HepG2 (cell line): ENCODE measurements around the gene OR8K1. TPM values are rescaled to one million over a fixed set of nuclear protein-coding genes. Genes with fewer than 3 reads are reported as not detected.

Experiments
- ATAC-seq: fragments of 200-7000 bp; cut with Tn5 transposase; 3 replicates; pipeline ENCODE4 v1.9.1; 2020; ENCODE audit warnings: mild to moderate bottlenecking, moderate library complexity
- BruUV-seq: library from RNA; stranded (reverse); fragments of 400-500 nt; replicated peaks from 2 replicates; lab custom pipeline; 2021; lab: Mats Ljungman, UMichigan
- CTCF ChIA-PET: fragments of 300-600 bp; formaldehyde crosslinking; extraction: SDS; loops from one replicate; lab custom pipeline; 2021; ENCODE audit warnings: low total read pairs, inconsistent platforms, low intra/inter-chr PET ratio; lab: Yijun Ruan, JAX
- POLR2A ChIA-PET: fragments of 350-600 bp; sonication (Branson Sonifier 250); formaldehyde crosslinking; loops from one replicate; lab custom pipeline; 2020; ENCODE audit warnings: antibody characterized with exemption, inconsistent platforms; lab: Yijun Ruan, JAX
- DNase-seq: peaks from one replicate; pipeline ENCODE4 v3.0.0-alpha.2; 2015; ENCODE audit warnings: low spot score
- FAIRE-seq: peaks from 3 replicates; lab custom pipeline; 2011; peaks lifted over from hg19 to GRCh38; lab: Jason Lieb, UNC
- H2AFZ ChIP-seq: one replicate; pipeline ENCODE4 v1.6.1; 2011; ENCODE audit warnings: low read length, inconsistent platforms
- H3K27ac ChIP-seq: fragments of 300-600 bp; 3 replicates; pipeline ENCODE4 v1.8.0; 2011; ENCODE audit warnings: mixed run types, mild to moderate bottlenecking, mixed read lengths, low read length, inconsistent platforms; ENCODE audit not compliant: insufficient read depth; ENCODE audit errors: extremely low read length
- H3K27me3 ChIP-seq, 2 experiments: fragments of 200-600 bp in 1 of 2; 2 replicates in 1 of 2; 3 replicates in 1 of 2; pipeline versions ENCODE4 v1.6.0 to v1.8.0; 2011; ENCODE audit warnings: low read length in 2 of 2, mild to moderate bottlenecking in 2 of 2, moderate library complexity in 2 of 2, inconsistent platforms in 1 of 2; ENCODE audit not compliant: insufficient read depth in 2 of 2, control insufficient read depth in 1 of 2
- H3K36me3 ChIP-seq, 2 experiments: fragments of 200-600 bp in 1 of 2; replicated peaks in 1 of 2; 2 replicates in 1 of 2; 3 replicates in 1 of 2; pipeline versions ENCODE4 v1.5.1 to v1.8.0; 2011; ENCODE audit warnings: low read length in 2 of 2, inconsistent platforms in 1 of 2; ENCODE audit not compliant: insufficient read depth in 2 of 2, control insufficient read depth in 1 of 2
- H3K4me1 ChIP-seq: 2 replicates; pipeline ENCODE4 v1.5.1; 2012; ENCODE audit warnings: low read length, inconsistent platforms; ENCODE audit not compliant: insufficient read depth
- H3K4me2 ChIP-seq: 2 replicates; pipeline ENCODE4 v1.6.0; 2011; ENCODE audit warnings: low read depth, low read length, inconsistent platforms
- H3K4me3 ChIP-seq, 3 experiments: fragments of 200-600 bp in 1 of 3; sonication (generic), shearing (Covaris generic) in 1 of 3; replicated peaks in 1 of 3; 2 replicates each; pipeline ENCODE4 v1.5.1; 2011 to 2016; ENCODE audit warnings: low read length in 3 of 3, inconsistent platforms in 2 of 3, low read depth in 2 of 3, mild to moderate bottlenecking in 2 of 3, control low read depth in 1 of 3, mixed read lengths in 1 of 3; ENCODE audit not compliant: insufficient read depth in 1 of 3
- H3K79me2 ChIP-seq: one replicate; pipeline ENCODE4 v1.6.1; 2011; ENCODE audit warnings: low read length, inconsistent platforms; ENCODE audit not compliant: insufficient read depth
- H3K9ac ChIP-seq: 2 replicates; pipeline ENCODE4 v1.6.0; 2011; ENCODE audit warnings: mild to moderate bottlenecking, low read depth, low read length, inconsistent platforms; ENCODE audit not compliant: insufficient read depth
- H3K9me3 ChIP-seq: 2 replicates; pipeline ENCODE4 v1.5.1; 2012; ENCODE audit warnings: mild to moderate bottlenecking, low read length
- H4K20me1 ChIP-seq: 2 replicates; pipeline ENCODE4 v1.6.0; 2011; ENCODE audit warnings: inconsistent platforms, mild to moderate bottlenecking, low read length, moderate library complexity; ENCODE audit not compliant: insufficient read depth
- FOXA3 ChIP-seq: IDR thresholded peaks from 2 replicates; pipeline ENCODE4 v1.6.1; 2016; ENCODE audit warnings: missing genetic modification reagents, missing compliant biosample characterization
- GPBP1L1 ChIP-seq: sonication (generic); formaldehyde crosslinking; IDR thresholded peaks from 2 replicates; pipeline ENCODE4 v1.5.0; 2020; ENCODE audit warnings: mild to moderate bottlenecking, missing genetic modification reagents
- KLF13 ChIP-seq: sonication (generic); formaldehyde crosslinking; IDR thresholded peaks from 2 replicates; pipeline ENCODE4 v1.4.0; 2020; ENCODE audit warnings: mild to moderate bottlenecking, missing genetic modification reagents
- SATB2 ChIP-seq: sonication (generic); formaldehyde crosslinking; IDR thresholded peaks from 2 replicates; pipeline ENCODE4 v1.5.0; 2020; ENCODE audit warnings: missing genetic modification reagents
- SIX1 ChIP-seq: sonication (generic); formaldehyde crosslinking; IDR thresholded peaks from 2 replicates; pipeline ENCODE4 v1.4.0; 2020; ENCODE audit warnings: missing genetic modification reagents, borderline replicate concordance
- SPEN ChIP-seq: sonication (generic); formaldehyde crosslinking; IDR thresholded peaks from 2 replicates; pipeline ENCODE4 v1.5.1; 2020; ENCODE audit warnings: low read depth, mild to moderate bottlenecking, missing genetic modification reagents
- ZNF17 ChIP-seq: sonication (generic); formaldehyde crosslinking; IDR thresholded peaks from 2 replicates; pipeline ENCODE4 v1.5.0; 2020; ENCODE audit warnings: mild to moderate bottlenecking, missing genetic modification reagents
- WGBS: methylation state at CpG from one replicate; pipeline ENCODE4 v1.1.6; 2017; ENCODE audit warnings: low lambda C conversion rate; 5-methylcytosine and 5-hydroxymethylcytosine counted together
- in situ Hi-C: cut with HindIII; loops from 2 replicates; pipeline ENCODE4 v1.10.0; 2017; ENCODE audit warnings: low pct_unique_long_range_greater_than_20kb; ENCODE audit not compliant: extremely low pct_ligation_motif_present
- intact Hi-C: fragments of 100-400 bp; cut with micrococcal nuclease; formaldehyde crosslinking; loops from one replicate; pipeline ENCODE4 v1.10.0; 2022; ENCODE audit not compliant: unreplicated experiment
- polyA plus RNA-seq, 8 experiments: library from polyadenylated mRNA; depleted of rRNA in 3 of 8; stranded (reverse) in 7 of 8; unstranded in 1 of 8; fragments of >200 nt; fragmentation: Illumina TruSeq in 4 of 8; extraction: Trizol in 4 of 8; gene quantifications; 2 replicates each; pipeline versions ENCODE4 v1.2.1 to v1.2.3, GENCODE V29; 2011 to 2016; ENCODE audit warnings: low read depth in 4 of 8, missing spikeins in 1 of 8, mixed read lengths in 1 of 8; ENCODE audit not compliant: insufficient read depth in 1 of 8
- total RNA-seq, 5 experiments: library from RNA; depleted of rRNA; stranded (reverse); fragments of >200 nt; fragmentation: Illumina TruSeq; extraction: Trizol; gene quantifications; 2 replicates each; pipeline ENCODE4 v1.2.3, GENCODE V29; 2016; ENCODE audit warnings: low read depth in 1 of 5
- TF ChIP-seq, protein P1 (sequence below): sonication (generic); formaldehyde crosslinking; IDR thresholded peaks from 2 replicates; pipeline ENCODE4 v1.9.0; 2021; ENCODE audit warnings: missing genetic modification reagents, borderline replicate concordance
- TF ChIP-seq, protein P2 (sequence below): sonication (generic); formaldehyde crosslinking; IDR thresholded peaks from 2 replicates; pipeline ENCODE4 v1.4.0; 2020; ENCODE audit warnings: mild to moderate bottlenecking, missing genetic modification reagents, borderline replicate concordance
- TF ChIP-seq, protein P3 (sequence below): sonication (generic); formaldehyde crosslinking; IDR thresholded peaks from 2 replicates; pipeline ENCODE4 v1.4.0; 2020; ENCODE audit warnings: missing genetic modification reagents
- TF ChIP-seq, protein P4 (sequence below): sonication (generic); formaldehyde crosslinking; IDR thresholded peaks from 2 replicates; pipeline ENCODE4 v1.5.0; 2020; ENCODE audit warnings: missing genetic modification reagents

The OR8K1 gene
- total and polyA plus RNA-seq, 2 of the 13 experiments (the other 11 are each of a cell fraction or from before 2014, with no cell fraction given): not detected

DNA sequence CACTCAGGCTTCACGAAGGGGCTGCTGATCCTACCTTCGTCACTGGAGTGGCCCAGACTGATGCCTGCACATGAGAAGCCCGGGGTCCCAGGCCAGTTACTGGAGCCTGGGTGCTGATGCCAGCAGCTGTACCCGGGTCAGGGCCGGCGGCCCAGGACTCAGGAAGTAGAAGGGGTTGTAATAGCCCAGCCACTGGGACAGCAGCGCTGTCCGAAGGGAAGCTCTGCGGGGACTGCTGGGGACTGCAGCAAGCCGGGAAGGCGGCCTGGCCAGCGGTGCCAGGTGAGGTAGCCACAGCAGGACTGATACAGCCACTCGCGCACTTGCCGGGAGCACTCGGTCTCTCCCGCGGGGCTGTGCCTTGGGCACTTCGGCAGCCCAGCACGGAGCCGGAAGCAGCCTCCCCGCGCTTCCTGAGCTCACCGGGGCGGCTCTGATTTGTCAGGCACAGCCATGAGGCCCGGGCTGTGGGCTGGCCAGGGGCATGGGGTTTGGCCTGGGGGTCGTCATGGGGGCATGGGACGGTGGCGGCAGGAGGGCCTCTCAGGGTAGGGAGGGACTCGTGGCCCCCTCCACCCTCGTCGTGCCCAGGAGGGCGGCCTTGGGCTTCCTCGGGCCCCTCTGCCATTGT lies 13.9 kb upstream of the OR8K1 start:
- BruUV-seq: no TSS peak
- H3K27me3 ChIP-seq: no peaks in the 10 kb centered on the region
- DNase-seq: no peak
- H3K9me3 ChIP-seq: peaks cover 14% of the 10 kb centered on the region; the same call in 1 of the 2 replicates
- H3K36me3 ChIP-seq: no peaks in the 10 kb centered on the region
- H3K4me1 ChIP-seq: no peaks in the 10 kb centered on the region
- H3K79me2 ChIP-seq: no peaks in the 10 kb centered on the region
- no peak overlapping the region for H3K4me2 ChIP-seq
- intact Hi-C loops (no loop called here), in situ Hi-C loops (no loop called here)
- WGBS: 22% methylated on average over 7 of the region's 34 CpGs
- H3K27ac ChIP-seq: no peak overlapping the region
- H3K4me3 ChIP-seq: no peak overlapping the region
- POLR2A ChIA-PET: no interaction called here
- H3K9ac ChIP-seq: no peak overlapping the region
- no peak for ATAC-seq
- CTCF ChIA-PET: no interaction called here
- FAIRE-seq: no peak
- H4K20me1 ChIP-seq: no peaks in the 10 kb centered on the region
- H2AFZ ChIP-seq: no peak overlapping the region
- TF ChIP-seq SATB2 (CRISPR knock-in tag) (no peak), KLF13 (CRISPR knock-in tag) (no peak), FOXA3 (no peak), SIX1 (CRISPR knock-in tag) (no peak), SPEN (CRISPR knock-in tag) (no peak), ZNF17 (no peak), GPBP1L1 (CRISPR knock-in tag) (no peak)
- TF ChIP-seq, protein P1, sequence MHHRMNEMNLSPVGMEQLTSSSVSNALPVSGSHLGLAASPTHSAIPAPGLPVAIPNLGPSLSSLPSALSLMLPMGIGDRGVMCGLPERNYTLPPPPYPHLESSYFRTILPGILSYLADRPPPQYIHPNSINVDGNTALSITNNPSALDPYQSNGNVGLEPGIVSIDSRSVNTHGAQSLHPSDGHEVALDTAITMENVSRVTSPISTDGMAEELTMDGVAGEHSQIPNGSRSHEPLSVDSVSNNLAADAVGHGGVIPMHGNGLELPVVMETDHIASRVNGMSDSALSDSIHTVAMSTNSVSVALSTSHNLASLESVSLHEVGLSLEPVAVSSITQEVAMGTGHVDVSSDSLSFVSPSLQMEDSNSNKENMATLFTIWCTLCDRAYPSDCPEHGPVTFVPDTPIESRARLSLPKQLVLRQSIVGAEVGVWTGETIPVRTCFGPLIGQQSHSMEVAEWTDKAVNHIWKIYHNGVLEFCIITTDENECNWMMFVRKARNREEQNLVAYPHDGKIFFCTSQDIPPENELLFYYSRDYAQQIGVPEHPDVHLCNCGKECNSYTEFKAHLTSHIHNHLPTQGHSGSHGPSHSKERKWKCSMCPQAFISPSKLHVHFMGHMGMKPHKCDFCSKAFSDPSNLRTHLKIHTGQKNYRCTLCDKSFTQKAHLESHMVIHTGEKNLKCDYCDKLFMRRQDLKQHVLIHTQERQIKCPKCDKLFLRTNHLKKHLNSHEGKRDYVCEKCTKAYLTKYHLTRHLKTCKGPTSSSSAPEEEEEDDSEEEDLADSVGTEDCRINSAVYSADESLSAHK (CRISPR knock-in tag): no peak
- TF ChIP-seq, protein P2, sequence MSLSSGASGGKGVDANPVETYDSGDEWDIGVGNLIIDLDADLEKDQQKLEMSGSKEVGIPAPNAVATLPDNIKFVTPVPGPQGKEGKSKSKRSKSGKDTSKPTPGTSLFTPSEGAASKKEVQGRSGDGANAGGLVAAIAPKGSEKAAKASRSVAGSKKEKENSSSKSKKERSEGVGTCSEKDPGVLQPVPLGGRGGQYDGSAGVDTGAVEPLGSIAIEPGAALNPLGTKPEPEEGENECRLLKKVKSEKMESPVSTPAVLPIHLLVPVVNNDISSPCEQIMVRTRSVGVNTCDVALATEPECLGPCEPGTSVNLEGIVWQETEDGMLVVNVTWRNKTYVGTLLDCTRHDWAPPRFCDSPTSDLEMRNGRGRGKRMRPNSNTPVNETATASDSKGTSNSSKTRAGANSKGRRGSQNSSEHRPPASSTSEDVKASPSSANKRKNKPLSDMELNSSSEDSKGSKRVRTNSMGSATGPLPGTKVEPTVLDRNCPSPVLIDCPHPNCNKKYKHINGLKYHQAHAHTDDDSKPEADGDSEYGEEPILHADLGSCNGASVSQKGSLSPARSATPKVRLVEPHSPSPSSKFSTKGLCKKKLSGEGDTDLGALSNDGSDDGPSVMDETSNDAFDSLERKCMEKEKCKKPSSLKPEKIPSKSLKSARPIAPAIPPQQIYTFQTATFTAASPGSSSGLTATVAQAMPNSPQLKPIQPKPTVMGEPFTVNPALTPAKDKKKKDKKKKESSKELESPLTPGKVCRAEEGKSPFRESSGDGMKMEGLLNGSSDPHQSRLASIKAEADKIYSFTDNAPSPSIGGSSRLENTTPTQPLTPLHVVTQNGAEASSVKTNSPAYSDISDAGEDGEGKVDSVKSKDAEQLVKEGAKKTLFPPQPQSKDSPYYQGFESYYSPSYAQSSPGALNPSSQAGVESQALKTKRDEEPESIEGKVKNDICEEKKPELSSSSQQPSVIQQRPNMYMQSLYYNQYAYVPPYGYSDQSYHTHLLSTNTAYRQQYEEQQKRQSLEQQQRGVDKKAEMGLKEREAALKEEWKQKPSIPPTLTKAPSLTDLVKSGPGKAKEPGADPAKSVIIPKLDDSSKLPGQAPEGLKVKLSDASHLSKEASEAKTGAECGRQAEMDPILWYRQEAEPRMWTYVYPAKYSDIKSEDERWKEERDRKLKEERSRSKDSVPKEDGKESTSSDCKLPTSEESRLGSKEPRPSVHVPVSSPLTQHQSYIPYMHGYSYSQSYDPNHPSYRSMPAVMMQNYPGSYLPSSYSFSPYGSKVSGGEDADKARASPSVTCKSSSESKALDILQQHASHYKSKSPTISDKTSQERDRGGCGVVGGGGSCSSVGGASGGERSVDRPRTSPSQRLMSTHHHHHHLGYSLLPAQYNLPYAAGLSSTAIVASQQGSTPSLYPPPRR: no peak
- TF ChIP-seq, protein P3, sequence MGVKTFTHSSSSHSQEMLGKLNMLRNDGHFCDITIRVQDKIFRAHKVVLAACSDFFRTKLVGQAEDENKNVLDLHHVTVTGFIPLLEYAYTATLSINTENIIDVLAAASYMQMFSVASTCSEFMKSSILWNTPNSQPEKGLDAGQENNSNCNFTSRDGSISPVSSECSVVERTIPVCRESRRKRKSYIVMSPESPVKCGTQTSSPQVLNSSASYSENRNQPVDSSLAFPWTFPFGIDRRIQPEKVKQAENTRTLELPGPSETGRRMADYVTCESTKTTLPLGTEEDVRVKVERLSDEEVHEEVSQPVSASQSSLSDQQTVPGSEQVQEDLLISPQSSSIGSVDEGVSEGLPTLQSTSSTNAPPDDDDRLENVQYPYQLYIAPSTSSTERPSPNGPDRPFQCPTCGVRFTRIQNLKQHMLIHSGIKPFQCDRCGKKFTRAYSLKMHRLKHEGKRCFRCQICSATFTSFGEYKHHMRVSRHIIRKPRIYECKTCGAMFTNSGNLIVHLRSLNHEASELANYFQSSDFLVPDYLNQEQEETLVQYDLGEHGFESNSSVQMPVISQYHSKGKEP: no peak
- TF ChIP-seq, protein P4, sequence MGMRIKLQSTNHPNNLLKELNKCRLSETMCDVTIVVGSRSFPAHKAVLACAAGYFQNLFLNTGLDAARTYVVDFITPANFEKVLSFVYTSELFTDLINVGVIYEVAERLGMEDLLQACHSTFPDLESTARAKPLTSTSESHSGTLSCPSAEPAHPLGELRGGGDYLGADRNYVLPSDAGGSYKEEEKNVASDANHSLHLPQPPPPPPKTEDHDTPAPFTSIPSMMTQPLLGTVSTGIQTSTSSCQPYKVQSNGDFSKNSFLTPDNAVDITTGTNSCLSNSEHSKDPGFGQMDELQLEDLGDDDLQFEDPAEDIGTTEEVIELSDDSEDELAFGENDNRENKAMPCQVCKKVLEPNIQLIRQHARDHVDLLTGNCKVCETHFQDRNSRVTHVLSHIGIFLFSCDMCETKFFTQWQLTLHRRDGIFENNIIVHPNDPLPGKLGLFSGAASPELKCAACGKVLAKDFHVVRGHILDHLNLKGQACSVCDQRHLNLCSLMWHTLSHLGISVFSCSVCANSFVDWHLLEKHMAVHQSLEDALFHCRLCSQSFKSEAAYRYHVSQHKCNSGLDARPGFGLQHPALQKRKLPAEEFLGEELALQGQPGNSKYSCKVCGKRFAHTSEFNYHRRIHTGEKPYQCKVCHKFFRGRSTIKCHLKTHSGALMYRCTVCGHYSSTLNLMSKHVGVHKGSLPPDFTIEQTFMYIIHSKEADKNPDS (CRISPR knock-in tag): no peak
